GM12891 (cell line): ENCODE data around the gene RUNDC1.

ENCODE experiments used
- DNase-seq: peaks from one replicate; pipeline ENCODE4 v3.0.0; 2011; ENCODE audit warnings: low spot score; ENCODE audit not compliant: insufficient read length
- FAIRE-seq: peaks from 2 replicates; lab custom pipeline; 2011; peaks lifted over from hg19 to GRCh38; lab: Jason Lieb, UNC
- PAX5 ChIP-seq: IDR thresholded peaks from 2 replicates; pipeline ENCODE4 v1.6.1; 2011; ENCODE audit warnings: low read length, moderate library complexity, mild to moderate bottlenecking; ENCODE audit not compliant: insufficient read depth, severe bottlenecking
- POLR2A ChIP-seq: IDR thresholded peaks from 2 replicates; pipeline ENCODE4 v1.6.1; 2011; ENCODE audit warnings: low read depth, low read length, control low read depth
- POLR2AphosphoS5 ChIP-seq: IDR thresholded peaks from 2 replicates; pipeline ENCODE4 v1.6.1; 2011; ENCODE audit warnings: low read depth, low read length, control low read depth
- POU2F2 ChIP-seq: IDR thresholded peaks from 2 replicates; pipeline ENCODE4 v1.6.1; 2011; ENCODE audit warnings: low read depth, mild to moderate bottlenecking, control low read depth, low read length, moderate library complexity
- SPI1 ChIP-seq: IDR thresholded peaks from 2 replicates; pipeline ENCODE4 v1.6.1; 2011; ENCODE audit warnings: low read depth, low read length, control low read depth
- TAF1 ChIP-seq: IDR thresholded peaks from 2 replicates; pipeline ENCODE4 v1.6.1; 2011; ENCODE audit warnings: low read depth, low read length, control low read depth

The RUNDC1 gene

DNA sequence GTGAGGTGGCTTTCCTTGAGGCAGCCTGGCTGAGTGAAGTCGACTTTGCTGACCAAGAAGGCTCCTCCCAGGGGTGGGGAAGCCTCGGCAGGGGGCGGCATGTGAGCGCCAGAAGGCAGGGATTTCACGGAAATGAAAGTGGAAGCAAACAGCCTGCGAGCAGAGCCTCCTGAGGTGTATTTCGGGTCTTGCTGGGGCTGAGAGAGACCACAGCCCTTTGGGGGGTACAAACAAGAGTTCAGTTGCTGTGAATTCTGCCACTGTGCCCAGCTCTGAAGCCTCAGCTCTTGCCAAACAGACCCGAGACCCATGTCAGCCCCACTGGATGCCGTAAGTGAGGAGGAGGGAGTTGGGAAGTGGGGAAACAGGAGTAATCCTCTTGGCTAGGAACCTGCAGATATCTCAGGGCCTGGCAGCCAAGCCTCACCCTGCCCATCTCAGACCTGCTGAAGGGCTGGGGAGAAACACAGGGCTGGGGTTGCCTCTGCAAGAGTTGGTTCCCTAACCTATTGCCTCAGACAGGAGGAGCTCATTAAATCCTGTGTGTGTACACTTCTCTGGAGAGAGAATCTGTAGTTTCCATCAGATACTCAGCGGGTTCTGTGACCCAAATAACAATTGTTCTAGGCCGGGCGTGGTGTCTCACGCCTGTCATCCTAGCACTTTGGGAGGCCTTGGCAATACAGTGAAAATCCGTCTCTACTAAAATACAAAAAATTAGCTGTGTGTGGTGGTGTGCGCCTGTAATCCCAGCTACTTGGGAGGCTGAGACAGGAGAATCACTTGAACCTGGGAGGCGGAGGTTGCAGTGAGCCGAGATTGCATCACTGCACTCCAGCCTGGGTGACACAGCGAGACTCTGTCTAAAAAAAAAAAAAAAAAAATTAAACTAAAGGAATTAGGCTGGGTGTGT, 26.5 kb downstream of the RUNDC1 start, which contains the start of gene IFI35:
Gene IFI35, plus strand, starts transcription at position 146 of the 913 bp plus-strand sequence. Its CDS starts 164 bp downstream, at position 310.
- peak; percentile 74 for DNase-seq
- peak; percentile 77 for FAIRE-seq
- peak; percentile 73; the same call in 1 of the 2 replicates for TF ChIP-seq TAF1
- TF ChIP-seq POLR2A = peak; percentile 75
- TF ChIP-seq POU2F2 = peak; percentile 14; the same call in 1 of the 2 replicates
- TF ChIP-seq POLR2AphosphoS5 = peak; percentile 74
- no peak for TF ChIP-seq PAX5
- peak; percentile 41 for TF ChIP-seq SPI1

DNA sequence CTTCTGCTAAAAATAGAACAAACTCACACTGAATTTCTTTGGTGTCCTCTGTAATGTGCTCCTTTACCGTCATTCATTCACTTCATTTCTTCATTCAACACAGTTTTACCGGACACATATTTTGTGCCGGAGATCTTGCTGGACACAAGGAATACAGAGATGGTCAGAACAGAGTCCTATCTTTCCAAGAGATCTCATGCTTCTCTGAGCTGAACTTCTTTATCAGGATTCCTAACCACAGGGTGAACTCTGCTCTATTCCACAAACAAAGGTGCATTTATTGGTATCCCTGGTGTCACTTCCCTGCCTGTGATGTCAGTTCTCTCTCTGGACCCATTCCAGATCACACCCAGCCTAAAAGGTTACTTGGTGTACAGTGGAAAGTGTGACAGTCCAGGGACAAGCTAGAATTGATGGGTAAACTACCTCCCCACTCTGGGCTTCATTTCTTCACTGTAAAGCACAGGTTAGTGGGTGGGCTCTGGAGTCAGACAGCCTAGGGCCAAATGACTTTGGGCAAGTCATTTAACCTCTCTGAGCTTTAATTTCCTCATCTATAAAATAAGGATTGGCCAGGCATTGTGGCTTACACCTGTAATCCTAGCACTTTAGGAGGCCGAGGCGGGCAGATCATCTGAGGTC, 30.4 kb downstream of the RUNDC1 start:
- no peak for TF ChIP-seq SPI1
- TF ChIP-seq POLR2A = no peak
- no peak for TF ChIP-seq POU2F2
- TF ChIP-seq POLR2AphosphoS5 = no peak
- no peak for TF ChIP-seq PAX5
- no peak for TF ChIP-seq TAF1
- FAIRE-seq (no peak), DNase-seq (no peak)

- no peak for FAIRE-seq
- DNase-seq = no peak
- TF ChIP-seq SPI1 (no peak), PAX5 (no peak), POU2F2 (no peak), POLR2A (no peak), TAF1 (no peak), POLR2AphosphoS5 (no peak)
Measured at GRCh38 chr17:43011728-43012472, 31.5 kb downstream of the RUNDC1 start.

DNA sequence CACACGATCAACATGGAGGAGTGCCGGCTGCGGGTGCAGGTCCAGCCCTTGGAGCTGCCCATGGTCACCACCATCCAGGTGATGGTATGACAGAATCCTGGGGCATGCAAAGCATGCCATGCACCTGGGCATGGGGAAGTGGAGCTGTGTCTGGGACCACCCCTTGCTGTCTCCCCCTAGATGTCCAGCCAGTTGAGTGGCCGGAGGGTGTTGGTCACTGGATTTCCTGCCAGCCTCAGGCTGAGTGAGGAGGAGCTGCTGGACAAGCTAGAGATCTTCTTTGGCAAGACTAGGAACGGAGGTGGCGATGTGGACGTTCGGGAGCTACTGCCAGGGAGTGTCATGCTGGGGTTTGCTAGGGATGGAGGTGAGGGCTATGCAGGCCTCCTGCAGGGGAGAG, 32.9 kb downstream of the RUNDC1 start:
- no peak for TF ChIP-seq TAF1
- TF ChIP-seq PAX5 = no peak
- no peak for TF ChIP-seq SPI1
- no peak for TF ChIP-seq POLR2AphosphoS5
- TF ChIP-seq POU2F2 = no peak
- TF ChIP-seq POLR2A = no peak
- DNase-seq (no peak), FAIRE-seq (no peak)

- FAIRE-seq = no peak
- TF ChIP-seq SPI1 (no peak), PAX5 (no peak), POLR2A (no peak), POU2F2 (no peak), TAF1 (no peak), POLR2AphosphoS5 (no peak)
- DNase-seq = no peak
Measured at GRCh38 chr17:43014020-43014648, 33.8 kb downstream of the RUNDC1 start.

DNA sequence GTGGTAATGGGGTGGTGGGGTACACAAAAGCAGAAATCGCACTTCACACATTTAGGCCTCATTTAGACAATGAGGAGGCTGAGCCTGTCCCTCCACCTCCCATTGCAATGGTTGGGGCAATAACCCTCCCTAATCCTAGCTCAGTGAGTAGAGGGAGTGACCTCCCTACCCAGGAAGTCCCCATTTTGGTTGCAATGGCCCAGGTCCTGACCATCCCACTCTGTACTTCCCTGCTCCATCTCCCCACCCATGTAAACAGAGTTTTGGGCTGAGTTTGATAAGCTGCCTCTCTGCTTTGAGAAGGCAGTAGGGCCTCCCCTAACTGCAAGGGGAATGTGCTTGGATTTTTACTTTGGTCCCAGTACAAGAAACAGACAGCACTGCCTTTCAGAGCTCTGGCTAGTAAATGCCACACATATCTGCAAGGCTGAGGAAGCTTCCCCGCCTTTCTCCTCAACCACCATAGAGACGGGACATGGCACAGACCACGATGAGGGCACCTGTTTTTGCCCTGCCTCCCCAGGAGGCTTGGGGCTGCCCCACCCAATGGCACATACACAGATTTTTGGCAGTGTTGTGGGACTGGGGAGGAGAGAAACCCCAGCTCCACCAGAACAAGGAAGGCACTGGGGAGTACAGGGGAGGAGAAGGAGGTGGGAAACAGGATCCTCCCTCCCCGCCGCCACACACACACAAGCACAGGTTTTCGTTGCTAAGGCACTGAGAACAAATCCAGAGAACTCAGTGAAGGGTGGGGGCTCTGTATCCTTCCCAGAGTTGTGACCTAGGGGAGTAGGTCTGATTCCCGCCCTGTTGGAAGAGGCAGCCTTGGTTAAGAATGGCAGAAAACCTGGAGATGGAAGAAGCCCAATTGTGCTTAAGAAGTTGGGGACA, 34.5 kb downstream of the RUNDC1 start:
- DNase-seq (no peak), FAIRE-seq (no peak)
- TF ChIP-seq POLR2A (no peak; the same call in 1 of the 2 replicates), POLR2AphosphoS5 (no peak), PAX5 (no peak), SPI1 (no peak), POU2F2 (no peak), TAF1 (no peak)

GRCh38 chr17:43015579-43015978, 35.2 kb downstream of the RUNDC1 start:
- no peak for FAIRE-seq
- no peak for TF ChIP-seq TAF1
- no peak for TF ChIP-seq PAX5
- TF ChIP-seq POU2F2 = no peak
- no peak; the same call in 1 of the 2 replicates for TF ChIP-seq POLR2A
- TF ChIP-seq SPI1 = no peak
- no peak for DNase-seq

- DNase-seq = no peak
- TF ChIP-seq POLR2AphosphoS5 (peak; percentile 38), POU2F2 (no peak)
- no peak for FAIRE-seq
Measured at GRCh38 chr17:43016216-43016615, 35.9 kb downstream of the RUNDC1 start.
